Heart right ventricle (tissue), 16 donors: ENCODE results near the gene IFT43. TPM values are rescaled to one million over a fixed set of nuclear protein-coding genes. Genes with fewer than 3 reads are reported as not detected.
A peak's percentile ranks its signal among the peaks of the same experiment; 100 is the strongest.

Experiments used
- ATAC-seq, 8 donors: fragments of 200-7000 bp; cut with Tn5 transposase; one replicate each; pipeline ENCODE4 v1.9.1; 2020; ENCODE audit warnings: mild to moderate bottlenecking in 8 of 8, moderate library complexity in 8 of 8, moderate number of reproducible peaks in 1 of 8
- DNase-seq, 2 donors: peaks; one replicate each; pipeline ENCODE4 v3.0.0-alpha.2; 2020
- H3K27ac ChIP-seq, 10 donors: fragments of 200-600 bp; sonication (generic) in 2 of 10; one replicate each; pipeline versions ENCODE4 v1.5.0 to v1.8.0; 2020 to 2022; ENCODE audit warnings: mild to moderate bottlenecking in 3 of 10
- H3K27me3 ChIP-seq, 7 donors: fragments of 200-600 bp; one replicate each; pipeline ENCODE4 v1.8.0; 2021 to 2022; ENCODE audit warnings: mild to moderate bottlenecking in 2 of 7
- H3K36me3 ChIP-seq, 9 donors: fragments of 200-600 bp; sonication (generic) in 1 of 9; one replicate each; pipeline versions ENCODE4 v1.5.0 to v1.8.0; 2020 to 2022; ENCODE audit warnings: mild to moderate bottlenecking in 2 of 9
- H3K4me1 ChIP-seq, 9 donors: fragments of 200-600 bp; sonication (generic) in 1 of 9; one replicate each; pipeline versions ENCODE4 v1.5.0 to v1.8.0; 2020 to 2022; ENCODE audit warnings: mild to moderate bottlenecking in 4 of 9
- H3K4me3 ChIP-seq, 10 donors: fragments of 200-600 bp; sonication (generic) in 2 of 10; one replicate each; pipeline versions ENCODE4 v1.5.0 to v1.8.0; 2020 to 2022; ENCODE audit warnings: mild to moderate bottlenecking in 7 of 10, moderate library complexity in 2 of 10
- H3K9me3 ChIP-seq, 11 donors: fragments of 200-600 bp in 10 of 11; sonication (generic) in 2 of 11; one replicate each; pipeline versions ENCODE4 v1.5.0 to v1.8.0; 2013 to 2022; ENCODE audit warnings: mild to moderate bottlenecking in 2 of 11, control low read depth in 1 of 11, moderate library complexity in 1 of 11
- WGBS, 2 donors: extraction: QIAGEN DNeasy Blood & Tissue Kit; methylation state at CpG; one replicate each; pipeline ENCODE4 v1.1.7; 2013; ENCODE audit warnings: inconsistent platforms in 1 of 2; 5-methylcytosine and 5-hydroxymethylcytosine counted together
- intact Hi-C, 10 donors: fragments of 100-400 bp; cut with DNase I; formaldehyde crosslinking; loops; one replicate each; pipeline versions ENCODE4 v1.11.1 to v1.14.2; 2022
- polyA plus RNA-seq, 2 donors: library from polyadenylated mRNA; stranded (reverse); fragments of 200-250 nt; gene quantifications; one replicate each; pipeline ENCODE4 v1.2.3, GENCODE V29; 2013
- total RNA-seq, 10 donors: library from RNA; stranded (reverse); fragmentation: NEBNext Ultra II Directional in 3 of 10; extraction: Animal tissue kit (Norgen Biotek cat#: 25700) in 3 of 10; gene quantifications; one replicate each; pipeline versions ENCODE4 v1.2.1 to v1.2.4, GENCODE V29; 2021 to 2023
- TF ChIP-seq, protein P1 (sequence below), 9 donors: fragments of 200-600 bp; sonication (generic) in 2 of 9; IDR thresholded peaks; one replicate each; pipeline versions ENCODE4 v1.5.0 to v1.8.0; 2021 to 2022; ENCODE audit warnings: antibody characterized with exemption in 9 of 9, mild to moderate bottlenecking in 5 of 9, moderate library complexity in 1 of 9
- donor health status: Arrhythmogenic right ventricular cardiomyopathy.
- donor health status: ischemic (EF 13 %, LVEDD 7.1; RV severe dilation, severe dysfunction).
- donor health status: healthy with polysubstance abuse.
- donor health status: DM: no; HTN: yes; CAD: no.
- donor health status: DM: no; HTN: no; CAD: no.
- donor health status: ischemic (EF 25% LVEDD 6.9; RV normal size, moderate dysfunction).
- donor health status: ischemic (EF 25% LVEDD 5.7; RV mildly dilated, moderate dysfunction).
- donor health status: healthy.
- donor health status: DM: yes; HTN: yes; CAD: no.
- donor health status: Ischemic cardiomyopathy.
- donor health status: ischemic (EF 35%, LVEDD 5.7; RV mildly dilated, moderate dysfunction).
- donor health status: nonischemic (EF 11% LVEDD 7.7; RV severe dilation, severe dysfunction).
- donor health status: DM: yes; HTN: yes; CAD: no.
- donor health status: PGD.
- donor health status: ischemic (EF 29% LVEDD 5.4; RV normal size, mild dysfunction).
- donor health status: nonischemic (EF 23%, LVEDD 6.1; RV moderate dilation, normal function).

IFT43 gene
- total and polyA plus RNA-seq, 12 donors, result 19.7 to 57.1 (median 31.8) TPM

DNA sequence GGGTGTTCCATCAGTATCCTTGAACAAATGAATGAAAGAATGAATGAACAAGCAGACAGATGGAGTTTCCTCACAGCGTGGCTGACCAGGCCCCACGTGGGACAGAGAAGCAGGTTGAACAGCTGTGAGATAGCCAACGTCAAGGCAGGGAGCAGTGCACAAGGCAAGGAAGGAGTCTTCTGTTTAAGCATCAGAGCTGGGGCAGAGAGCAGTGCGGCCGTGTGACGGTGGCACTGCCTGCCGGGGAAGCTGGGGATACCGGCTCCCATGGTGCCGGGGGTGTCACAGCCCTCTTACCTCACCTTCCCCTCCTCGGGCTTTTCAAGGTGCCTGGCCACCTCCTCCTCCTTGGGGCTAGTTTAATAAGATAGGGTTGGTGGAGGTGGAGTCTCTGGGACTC is 92.9 kb downstream of the IFT43 start:
- TF ChIP-seq, protein P1, sequence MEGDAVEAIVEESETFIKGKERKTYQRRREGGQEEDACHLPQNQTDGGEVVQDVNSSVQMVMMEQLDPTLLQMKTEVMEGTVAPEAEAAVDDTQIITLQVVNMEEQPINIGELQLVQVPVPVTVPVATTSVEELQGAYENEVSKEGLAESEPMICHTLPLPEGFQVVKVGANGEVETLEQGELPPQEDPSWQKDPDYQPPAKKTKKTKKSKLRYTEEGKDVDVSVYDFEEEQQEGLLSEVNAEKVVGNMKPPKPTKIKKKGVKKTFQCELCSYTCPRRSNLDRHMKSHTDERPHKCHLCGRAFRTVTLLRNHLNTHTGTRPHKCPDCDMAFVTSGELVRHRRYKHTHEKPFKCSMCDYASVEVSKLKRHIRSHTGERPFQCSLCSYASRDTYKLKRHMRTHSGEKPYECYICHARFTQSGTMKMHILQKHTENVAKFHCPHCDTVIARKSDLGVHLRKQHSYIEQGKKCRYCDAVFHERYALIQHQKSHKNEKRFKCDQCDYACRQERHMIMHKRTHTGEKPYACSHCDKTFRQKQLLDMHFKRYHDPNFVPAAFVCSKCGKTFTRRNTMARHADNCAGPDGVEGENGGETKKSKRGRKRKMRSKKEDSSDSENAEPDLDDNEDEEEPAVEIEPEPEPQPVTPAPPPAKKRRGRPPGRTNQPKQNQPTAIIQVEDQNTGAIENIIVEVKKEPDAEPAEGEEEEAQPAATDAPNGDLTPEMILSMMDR (IDR thresholded peaks at IDR 0.05), result no peak
- Histone ChIP-seq H3K27me3 (no peaks in the 10 kb centered on the region), H3K4me3 (no peak overlapping the region), H3K36me3 (peaks cover 0 to 44% (median 5%) of the 10 kb centered on the region in 9 donors), H3K9me3 (no peaks in the 10 kb centered on the region), H3K27ac (no peak overlapping the region), H3K4me1 (peaks cover 0 to 19% (median 0%) of the 10 kb centered on the region in 9 donors)
- intact Hi-C loops, result loop anchor here in 1 of 10 donors (5.0 kb wide), 1 partner anchor 494 kb away; no protein-coding TSS in a partner anchor
- 95 to 97% methylated on average over 10 of the region's 10 CpGs for WGBS, 2 donors
- no peak for ATAC-seq
- DNase-seq, result no peak

DNA sequence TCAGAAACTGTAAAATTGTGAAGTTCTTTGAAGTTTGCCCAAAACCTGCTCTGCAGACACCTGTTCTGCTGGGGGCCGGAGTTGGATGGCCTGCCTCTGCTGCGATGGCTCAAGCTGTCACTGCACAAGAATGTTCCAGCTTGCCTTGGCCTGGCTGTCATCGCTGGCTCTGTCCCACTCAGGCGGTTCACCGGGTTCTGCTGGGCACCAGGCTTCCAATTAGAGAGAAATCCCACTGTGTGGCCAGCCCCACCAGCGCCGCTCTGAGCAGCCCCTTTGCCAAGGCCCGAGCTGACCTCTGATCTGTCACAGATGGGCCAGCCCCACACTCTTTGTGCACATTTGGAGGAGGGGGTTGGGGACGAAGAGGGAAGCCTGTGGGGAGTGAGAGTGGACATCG is 94.5 kb downstream of the IFT43 start:
- peak overlapping the region in 1 of 10 donors; percentile 8 for H3K27ac ChIP-seq
- peak; percentile 51 to 92 (median 73) for ATAC-seq

GRCh38 chr14:76080471-76080870 is 94.9 kb downstream of the IFT43 start:
- TF ChIP-seq, protein P1 (IDR thresholded peaks at IDR 0.05), result no peak
- DNase-seq, result no peak
- Histone ChIP-seq H3K27ac (peak overlapping the region in 1 of 10 donors; percentile 8), H3K4me1 (peaks cover 0 to 19% (median 0%) of the 10 kb centered on the region in 9 donors), H3K36me3 (peaks cover 0 to 47% (median 5%) of the 10 kb centered on the region in 9 donors), H3K4me3 (no peak overlapping the region), H3K9me3 (no peaks in the 10 kb centered on the region), H3K27me3 (no peaks in the 10 kb centered on the region)
- intact Hi-C loops, result no loop called here
- peak in 4 of 8 donors; percentile 42 to 59 (median 50) for ATAC-seq
- 70 to 87% methylated on average over 6 of the region's 6 CpGs for WGBS, 2 donors

More for the DNA sequence above, 94.5 kb downstream of the IFT43 start:
- TF ChIP-seq, protein P1 (IDR thresholded peaks at IDR 0.05), result no peak
- peaks cover 0 to 46% (median 5%) of the 10 kb centered on the region in 9 donors for H3K36me3 ChIP-seq
- H3K4me1 ChIP-seq, result peaks cover 0 to 19% (median 0%) of the 10 kb centered on the region in 9 donors
- no peak overlapping the region for H3K4me3 ChIP-seq
- WGBS, 2 donors, result 69 to 83% methylated on average over 10 of the region's 10 CpGs
- H3K27me3 ChIP-seq, result no peaks in the 10 kb centered on the region
- no peaks in the 10 kb centered on the region for H3K9me3 ChIP-seq
- DNase-seq, result peak in 1 of 2 donors; percentile 29
- intact Hi-C loops, result no loop called here

DNA sequence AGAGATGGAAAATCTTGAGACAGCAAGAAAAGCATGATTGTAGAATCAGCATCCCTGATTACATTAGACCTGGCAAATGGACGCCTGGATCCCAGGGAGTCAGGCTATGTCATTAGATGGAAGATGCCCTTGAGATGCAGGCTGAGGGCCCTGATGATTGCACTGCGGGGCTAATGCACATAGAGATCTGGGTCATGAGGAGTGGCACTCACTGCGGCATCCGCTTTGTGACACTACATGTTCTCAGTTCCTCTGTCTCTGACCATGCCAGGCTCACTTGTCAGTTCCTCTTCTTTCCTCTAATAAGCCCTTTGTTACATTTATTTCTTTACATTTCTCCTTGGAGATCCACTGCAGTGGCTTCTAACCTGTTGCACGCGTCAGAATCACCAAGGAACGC is 96.1 kb downstream of the IFT43 start:
- Histone ChIP-seq H3K27me3 (no peaks in the 10 kb centered on the region), H3K4me1 (peaks cover 0 to 19% (median 0%) of the 10 kb centered on the region in 9 donors), H3K4me3 (no peak overlapping the region), H3K36me3 (peaks cover 0 to 47% (median 5%) of the 10 kb centered on the region in 9 donors), H3K27ac (no peak overlapping the region), H3K9me3 (no peaks in the 10 kb centered on the region)
- ATAC-seq (no peak), DNase-seq (no peak)
- WGBS, 2 donors, result 92 to 94% methylated on average over 7 of the region's 7 CpGs
- TF ChIP-seq, protein P1 (IDR thresholded peaks at IDR 0.05), result no peak
- intact Hi-C loops, result no loop called here
